Stimulated activated CD8-positive, alpha-beta memory T cell treated with anti-CD3 and anti-CD28 coated beads, Interleukin-12 subunit alpha, Interleukin-12 subunit beta, amount 100 ng/mL, for 4 hours (primary cell): Measurements from ENCODE around the gene TRIM58.

Experiments used
- DNase-seq: peaks from one replicate; pipeline ENCODE4 v3.0.0-alpha.2; 2020; ENCODE audit warnings: low read depth

Gene TRIM58

GRCh38 chr1:247857069-247857984 is at the start of gene TRIM58:
TRIM58 (plus strand) TSS chr1:247857187; CDS start chr1:247857247, 60 bp downstream.
- no peak for DNase-seq

- no peak for DNase-seq
These were observed 44.4 kb upstream of the TRIM58 start for GRCh38 chr1:247812637-247813036.

GRCh38 chr1:247822060-247822459 is 34.9 kb upstream of the TRIM58 start:
- DNase-seq, result no peak

- no peak for DNase-seq
These were observed 33.0 kb upstream of the TRIM58 start, which contains the start of gene OR14A16 for GRCh38 chr1:247824023-247824422. OR14A16 (minus strand) TSS chr1:247824119; CDS start chr1:247815729, 8,390 bp downstream.

GRCh38 chr1:247825362-247825761 is 31.6 kb upstream of the TRIM58 start:
- DNase-seq, result no peak

- no peak for DNase-seq
These were observed 27.3 kb upstream of the TRIM58 start for GRCh38 chr1:247829656-247830055.

- no peak for DNase-seq
These were observed 23.4 kb upstream of the TRIM58 start for GRCh38 chr1:247833601-247834000.

GRCh38 chr1:247840818-247841217 is 16.2 kb upstream of the TRIM58 start:
- no peak for DNase-seq

- DNase-seq, result no peak
These were observed 15.2 kb upstream of the TRIM58 start, which contains the start of gene OR11L1 for GRCh38 chr1:247841796-247842195. OR11L1 (minus strand) TSS chr1:247841896; CDS start chr1:247841896, 0 bp downstream.

- no peak for DNase-seq
These were observed 13.6 kb upstream of the TRIM58 start for GRCh38 chr1:247843411-247843810.

- no peak for DNase-seq
These were observed 11.8 kb upstream of the TRIM58 start for GRCh38 chr1:247845011-247845692.

- no peak for DNase-seq
These were observed 11.3 kb upstream of the TRIM58 start for GRCh38 chr1:247845693-247846017.

GRCh38 chr1:247848346-247848745 is 8.6 kb upstream of the TRIM58 start:
- no peak for DNase-seq

- no peak for DNase-seq
These were observed 7.4 kb upstream of the TRIM58 start for GRCh38 chr1:247849616-247850015.

GRCh38 chr1:247854899-247855545 is 2.0 kb upstream of the TRIM58 start:
- no peak for DNase-seq

- no peak for DNase-seq
These were observed 1.1 kb upstream of the TRIM58 start for GRCh38 chr1:247855911-247856310.

- no peak for DNase-seq
These were observed 1.1 kb downstream of the TRIM58 start for GRCh38 chr1:247857985-247858619.

GRCh38 chr1:247862756-247863155 is 5.8 kb downstream of the TRIM58 start:
- DNase-seq, result no peak

- DNase-seq, result no peak
These were observed 7.7 kb downstream of the TRIM58 start for GRCh38 chr1:247864644-247865043.

GRCh38 chr1:247865416-247865815 is 8.4 kb downstream of the TRIM58 start:
- no peak for DNase-seq

GRCh38 chr1:247883346-247883745 is 26.4 kb downstream of the TRIM58 start:
- no peak for DNase-seq

- DNase-seq, result no peak
These were observed 27.9 kb downstream of the TRIM58 start for GRCh38 chr1:247884797-247885413.
